Measurements from ENCODE around the gene AKAP6.
"Not testable (repeated sequence)": the region's sequence is repeated elsewhere in the genome, so short reads cannot be mapped to it uniquely, and the experiment has no call there.

Gene AKAP6

GRCh38 chr14:32453857-32454810 is 125.0 kb downstream of the AKAP6 start:
- Histone ChIP-seq H3K9me3 (ENCODE audit: control insufficient read depth in 1 of 2, low read length in 2 of 2) (no peaks in the 10 kb centered on the region), H3K4me1 (ENCODE audit: control insufficient read depth in 1 of 2, insufficient read depth in 2 of 2, low read length in 2 of 2) (peaks cover 0 to 7% of the 10 kb centered on the region in 2 donors), H3K27me3 (ENCODE audit: low read depth, low read length) (no peaks in the 10 kb centered on the region), H3K27ac (ENCODE audit: low read length) (no peak overlapping the region), H3K36me3 (ENCODE audit: control insufficient read depth in 1 of 2, insufficient read depth in 2 of 2, low read length in 2 of 2) (no peaks in the 10 kb centered on the region), H3K4me3 (ENCODE audit: low read depth in 1 of 2, low read length in 2 of 2) (no peak overlapping the region)

GRCh38 chr14:32457213-32457920 is 128.3 kb downstream of the AKAP6 start:
- H3K9me3 ChIP-seq (ENCODE audit: control insufficient read depth in 1 of 2, low read length in 2 of 2), result no peaks in the 10 kb centered on the region
- peak overlapping the region; percentile 86 for H3K27ac ChIP-seq (ENCODE audit: low read length)
- H3K4me3 ChIP-seq (ENCODE audit: low read depth in 1 of 2, low read length in 2 of 2), result no peak overlapping the region
- H3K4me1 ChIP-seq (ENCODE audit: control insufficient read depth in 1 of 2, insufficient read depth in 2 of 2, low read length in 2 of 2), result no peaks in the 10 kb centered on the region
- no peaks in the 10 kb centered on the region for H3K36me3 ChIP-seq (ENCODE audit: control insufficient read depth in 1 of 2, insufficient read depth in 2 of 2, low read length in 2 of 2)
- no peaks in the 10 kb centered on the region for H3K27me3 ChIP-seq (ENCODE audit: low read depth, low read length)

GRCh38 chr14:32458720-32459119 is 129.6 kb downstream of the AKAP6 start:
- Histone ChIP-seq H3K27me3 (ENCODE audit: low read depth, low read length) (no peaks in the 10 kb centered on the region), H3K27ac (ENCODE audit: low read length) (no peak overlapping the region), H3K36me3 (ENCODE audit: control insufficient read depth in 1 of 2, insufficient read depth in 2 of 2, low read length in 2 of 2) (no peaks in the 10 kb centered on the region), H3K9me3 (ENCODE audit: control insufficient read depth in 1 of 2, low read length in 2 of 2) (no peaks in the 10 kb centered on the region), H3K4me3 (ENCODE audit: low read depth in 1 of 2, low read length in 2 of 2) (no peak overlapping the region), H3K4me1 (ENCODE audit: control insufficient read depth in 1 of 2, insufficient read depth in 2 of 2, low read length in 2 of 2) (no peaks in the 10 kb centered on the region)

GRCh38 chr14:32460267-32460666 is 131.2 kb downstream of the AKAP6 start:
- no peak overlapping the region for H3K4me3 ChIP-seq (ENCODE audit: low read depth in 1 of 2, low read length in 2 of 2)
- no peaks in the 10 kb centered on the region for H3K27me3 ChIP-seq (ENCODE audit: low read depth, low read length)
- no peaks in the 10 kb centered on the region for H3K9me3 ChIP-seq (ENCODE audit: control insufficient read depth in 1 of 2, low read length in 2 of 2)
- no peaks in the 10 kb centered on the region for H3K4me1 ChIP-seq (ENCODE audit: control insufficient read depth in 1 of 2, insufficient read depth in 2 of 2, low read length in 2 of 2)
- no peaks in the 10 kb centered on the region for H3K36me3 ChIP-seq (ENCODE audit: control insufficient read depth in 1 of 2, insufficient read depth in 2 of 2, low read length in 2 of 2)
- no peak overlapping the region for H3K27ac ChIP-seq (ENCODE audit: low read length)

- H3K27ac ChIP-seq (ENCODE audit: low read length); H3K36me3 ChIP-seq (ENCODE audit: control insufficient read depth in 1 of 2, insufficient read depth in 2 of 2, low read length in 2 of 2); H3K4me1 ChIP-seq (ENCODE audit: control insufficient read depth in 1 of 2, insufficient read depth in 2 of 2, low read length in 2 of 2); H3K4me3 ChIP-seq (ENCODE audit: low read depth in 1 of 2, low read length in 2 of 2); H3K27me3 ChIP-seq (ENCODE audit: low read depth, low read length); H3K9me3 ChIP-seq (ENCODE audit: control insufficient read depth in 1 of 2, low read length in 2 of 2): not testable (repeated sequence)
Observed at GRCh38 chr14:32462553-32462952, 133.5 kb downstream of the AKAP6 start.

- H3K36me3 ChIP-seq (ENCODE audit: control insufficient read depth in 1 of 2, insufficient read depth in 2 of 2, low read length in 2 of 2), result no peaks in the 10 kb centered on the region
- H3K4me1 ChIP-seq (ENCODE audit: control insufficient read depth in 1 of 2, insufficient read depth in 2 of 2, low read length in 2 of 2), result peaks cover 11% of the 10 kb centered on the region in 2 donors
- peak overlapping the region; percentile 80 for H3K27ac ChIP-seq (ENCODE audit: low read length)
- no peaks in the 10 kb centered on the region for H3K9me3 ChIP-seq (ENCODE audit: control insufficient read depth in 1 of 2, low read length in 2 of 2)
- no peak overlapping the region for H3K4me3 ChIP-seq (ENCODE audit: low read depth in 1 of 2, low read length in 2 of 2)
- no peaks in the 10 kb centered on the region for H3K27me3 ChIP-seq (ENCODE audit: low read depth, low read length)
Observed at GRCh38 chr14:32468955-32469354, 139.9 kb downstream of the AKAP6 start.

- peaks cover 11% of the 10 kb centered on the region in 2 donors for H3K4me1 ChIP-seq (ENCODE audit: control insufficient read depth in 1 of 2, insufficient read depth in 2 of 2, low read length in 2 of 2)
- H3K9me3 ChIP-seq (ENCODE audit: control insufficient read depth in 1 of 2, low read length in 2 of 2), result no peaks in the 10 kb centered on the region
- no peak overlapping the region for H3K4me3 ChIP-seq (ENCODE audit: low read depth in 1 of 2, low read length in 2 of 2)
- H3K36me3 ChIP-seq (ENCODE audit: control insufficient read depth in 1 of 2, insufficient read depth in 2 of 2, low read length in 2 of 2), result no peaks in the 10 kb centered on the region
- peak overlapping the region; percentile 88 for H3K27ac ChIP-seq (ENCODE audit: low read length)
- no peaks in the 10 kb centered on the region for H3K27me3 ChIP-seq (ENCODE audit: low read depth, low read length)
Observed at GRCh38 chr14:32469388-32470160, 140.5 kb downstream of the AKAP6 start.

GRCh38 chr14:32470161-32470715 is 141.1 kb downstream of the AKAP6 start:
- Histone ChIP-seq H3K27ac (ENCODE audit: low read length) (peak overlapping the region; percentile 88), H3K9me3 (ENCODE audit: control insufficient read depth in 1 of 2, low read length in 2 of 2) (no peaks in the 10 kb centered on the region), H3K4me3 (ENCODE audit: low read depth in 1 of 2, low read length in 2 of 2) (no peak overlapping the region), H3K4me1 (ENCODE audit: control insufficient read depth in 1 of 2, insufficient read depth in 2 of 2, low read length in 2 of 2) (peaks cover 11% of the 10 kb centered on the region in 2 donors), H3K36me3 (ENCODE audit: control insufficient read depth in 1 of 2, insufficient read depth in 2 of 2, low read length in 2 of 2) (no peaks in the 10 kb centered on the region), H3K27me3 (ENCODE audit: low read depth, low read length) (no peaks in the 10 kb centered on the region)

GRCh38 chr14:32471181-32471580 is 142.1 kb downstream of the AKAP6 start:
- no peaks in the 10 kb centered on the region for H3K27me3 ChIP-seq (ENCODE audit: low read depth, low read length)
- H3K4me1 ChIP-seq (ENCODE audit: control insufficient read depth in 1 of 2, insufficient read depth in 2 of 2, low read length in 2 of 2), result peaks cover 11% of the 10 kb centered on the region in 2 donors
- H3K36me3 ChIP-seq (ENCODE audit: control insufficient read depth in 1 of 2, insufficient read depth in 2 of 2, low read length in 2 of 2), result no peaks in the 10 kb centered on the region
- peak overlapping the region; percentile 88 for H3K27ac ChIP-seq (ENCODE audit: low read length)
- H3K9me3 ChIP-seq (ENCODE audit: control insufficient read depth in 1 of 2, low read length in 2 of 2), result no peaks in the 10 kb centered on the region
- no peak overlapping the region for H3K4me3 ChIP-seq (ENCODE audit: low read depth in 1 of 2, low read length in 2 of 2)

GRCh38 chr14:32472076-32472475 is 143.0 kb downstream of the AKAP6 start:
- no peaks in the 10 kb centered on the region for H3K36me3 ChIP-seq (ENCODE audit: control insufficient read depth in 1 of 2, insufficient read depth in 2 of 2, low read length in 2 of 2)
- no peaks in the 10 kb centered on the region for H3K27me3 ChIP-seq (ENCODE audit: low read depth, low read length)
- H3K9me3 ChIP-seq (ENCODE audit: control insufficient read depth in 1 of 2, low read length in 2 of 2), result no peaks in the 10 kb centered on the region
- H3K4me1 ChIP-seq (ENCODE audit: control insufficient read depth in 1 of 2, insufficient read depth in 2 of 2, low read length in 2 of 2), result peaks cover 11% of the 10 kb centered on the region in 2 donors
- H3K4me3 ChIP-seq (ENCODE audit: low read depth in 1 of 2, low read length in 2 of 2), result no peak overlapping the region
- H3K27ac ChIP-seq (ENCODE audit: low read length), result peak overlapping the region; percentile 88
